Stimulated activated effector memory CD8-positive, alpha-beta T cell treated with anti-CD3 and anti-CD28 coated beads, Interleukin-12 subunit alpha, Interleukin-12 subunit beta, amount 100 ng/mL, for 72 hours (primary cell): ENCODE measurements around the gene PTPRM.

Source experiments
- ATAC-seq: fragments of 150-1000 bp; cut with Tn5 transposase; 2 replicates; pipeline ENCODE4 v1.10.0; 2021
- DNase-seq, 2 donors: peaks; one replicate each; pipeline ENCODE4 v3.0.0; 2021 to 2022; ENCODE audit warnings: low spot score in 2 of 2
- H3K27ac Mint-ChIP-seq: one replicate; pipeline ENCODE4 v1.8.0; 2022; ENCODE audit warnings: mild to moderate bottlenecking, mixed read lengths
- H3K36me3 Mint-ChIP-seq: one replicate; pipeline ENCODE4 v1.8.0; 2022; ENCODE audit warnings: mild to moderate bottlenecking, mixed read lengths
- H3K4me1 Mint-ChIP-seq: one replicate; pipeline ENCODE4 v1.8.0; 2022; ENCODE audit warnings: mixed read lengths
- H3K4me3 Mint-ChIP-seq: one replicate; pipeline ENCODE4 v1.8.0; 2022; ENCODE audit warnings: mild to moderate bottlenecking, mixed read lengths
- H3K9me3 Mint-ChIP-seq: one replicate; pipeline ENCODE4 v1.8.0; 2022; ENCODE audit warnings: mixed read lengths

Gene PTPRM

DNA sequence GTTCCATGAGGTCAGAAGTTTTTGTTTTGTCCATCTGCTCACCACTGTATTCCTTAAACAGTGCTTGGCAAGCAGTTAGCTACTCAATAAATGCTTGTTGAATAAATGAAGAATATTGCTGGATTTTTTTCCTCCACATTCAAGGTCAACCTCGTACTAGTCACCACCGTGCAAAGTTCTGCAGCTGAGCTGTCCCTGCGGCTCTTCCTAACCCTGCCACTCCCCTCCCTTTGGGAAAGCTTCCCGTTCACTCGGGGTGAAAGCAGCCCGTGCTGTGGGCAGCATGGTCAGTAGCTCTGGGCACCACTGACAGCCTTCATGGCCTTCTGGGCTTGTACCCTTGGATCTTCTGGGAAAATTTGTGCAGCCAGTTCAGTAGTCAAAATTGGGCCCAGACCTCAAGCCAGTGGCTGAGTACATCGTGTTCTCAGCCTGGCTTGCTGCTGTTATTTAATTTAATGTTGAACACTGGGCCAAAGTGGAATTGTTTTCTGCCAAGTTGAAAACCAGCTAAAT is 572.8 kb downstream of the PTPRM start:
- H3K4me1 Mint-ChIP-seq: peaks cover 14% of the 10 kb centered on the region
- ATAC-seq: no peak
- H3K36me3 Mint-ChIP-seq: peaks cover 6% of the 10 kb centered on the region
- no peak overlapping the region for H3K4me3 Mint-ChIP-seq
- DNase-seq: no peak
- peaks cover 7% of the 10 kb centered on the region for H3K9me3 Mint-ChIP-seq
- H3K27ac Mint-ChIP-seq: no peak overlapping the region

- no peak overlapping the region for H3K27ac Mint-ChIP-seq
- ATAC-seq (peak; percentile 58), DNase-seq (no peak)
- peaks cover 9% of the 10 kb centered on the region for H3K9me3 Mint-ChIP-seq
- H3K4me1 Mint-ChIP-seq: peaks cover 14% of the 10 kb centered on the region
- no peak overlapping the region for H3K4me3 Mint-ChIP-seq
- peaks cover 6% of the 10 kb centered on the region for H3K36me3 Mint-ChIP-seq
These were observed 573.9 kb downstream of the PTPRM start for GRCh38 chr18:8140841-8141501.

DNA sequence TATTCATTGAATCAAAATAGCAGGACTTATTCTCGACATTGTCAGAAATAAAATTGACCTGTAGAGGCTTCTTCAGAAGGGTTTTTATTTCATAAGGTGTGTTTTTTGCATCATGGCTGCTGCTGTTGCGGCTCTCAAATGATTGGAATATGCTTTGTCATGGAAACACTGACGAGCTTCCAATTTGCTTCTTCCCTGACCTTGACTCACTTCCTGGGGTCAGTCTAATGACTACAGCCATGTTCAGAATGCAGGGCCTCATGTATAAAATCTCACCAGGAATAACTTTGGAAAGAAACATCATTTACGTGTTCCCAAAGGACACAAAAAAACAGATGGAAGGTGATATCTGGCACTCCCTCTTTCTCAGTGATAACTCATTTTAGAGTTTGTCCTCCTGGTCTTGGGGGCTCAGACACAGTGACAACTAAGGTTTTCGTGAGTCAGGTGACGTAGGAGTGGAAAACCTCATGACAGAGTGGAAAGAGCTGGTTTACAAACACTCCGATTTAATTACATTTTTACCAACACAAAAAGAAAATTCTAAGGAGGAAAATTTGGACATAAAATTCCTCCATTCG is 575.1 kb downstream of the PTPRM start:
- no peak overlapping the region for H3K4me3 Mint-ChIP-seq
- H3K9me3 Mint-ChIP-seq: peaks cover 9% of the 10 kb centered on the region
- peaks cover 14% of the 10 kb centered on the region for H3K4me1 Mint-ChIP-seq
- ATAC-seq (no peak), DNase-seq (no peak)
- no peak overlapping the region for H3K27ac Mint-ChIP-seq
- H3K36me3 Mint-ChIP-seq: peaks cover 6% of the 10 kb centered on the region

DNA sequence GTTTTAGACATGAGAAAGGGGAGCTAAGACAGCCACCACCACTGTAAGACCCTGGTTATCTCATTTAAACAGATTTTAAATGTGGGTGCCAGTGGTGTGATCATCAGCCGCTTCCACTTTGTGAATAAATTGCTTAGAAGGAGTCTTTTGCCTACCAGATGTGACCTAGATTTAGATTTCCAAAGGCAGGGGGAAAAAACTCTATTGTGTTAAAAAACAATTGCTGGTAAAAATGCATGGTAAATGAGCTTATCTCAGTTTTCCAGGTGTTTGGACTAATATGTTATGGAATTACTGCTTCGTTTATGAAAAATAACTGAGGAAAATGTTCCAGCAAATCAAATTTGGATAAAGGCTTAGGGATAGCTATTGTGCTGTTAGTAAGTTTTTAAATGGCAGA is 575.8 kb downstream of the PTPRM start:
- H3K4me3 Mint-ChIP-seq: no peak overlapping the region

GRCh38 chr18:8151181-8151580 is 584.1 kb downstream of the PTPRM start:
- Mint-ChIP-seq H3K9me3 (no peaks in the 10 kb centered on the region), H3K4me1 (no peaks in the 10 kb centered on the region), H3K27ac (no peak overlapping the region), H3K36me3 (peaks cover 6% of the 10 kb centered on the region), H3K4me3 (no peak overlapping the region)
- ATAC-seq (no peak), DNase-seq (no peak)

More for the DNA sequence above, 575.8 kb downstream of the PTPRM start:
- ATAC-seq (no peak), DNase-seq (no peak)
- peaks cover 14% of the 10 kb centered on the region for H3K4me1 Mint-ChIP-seq
- peaks cover 6% of the 10 kb centered on the region for H3K36me3 Mint-ChIP-seq
- no peak overlapping the region for H3K27ac Mint-ChIP-seq
- H3K9me3 Mint-ChIP-seq: peaks cover 9% of the 10 kb centered on the region

DNA sequence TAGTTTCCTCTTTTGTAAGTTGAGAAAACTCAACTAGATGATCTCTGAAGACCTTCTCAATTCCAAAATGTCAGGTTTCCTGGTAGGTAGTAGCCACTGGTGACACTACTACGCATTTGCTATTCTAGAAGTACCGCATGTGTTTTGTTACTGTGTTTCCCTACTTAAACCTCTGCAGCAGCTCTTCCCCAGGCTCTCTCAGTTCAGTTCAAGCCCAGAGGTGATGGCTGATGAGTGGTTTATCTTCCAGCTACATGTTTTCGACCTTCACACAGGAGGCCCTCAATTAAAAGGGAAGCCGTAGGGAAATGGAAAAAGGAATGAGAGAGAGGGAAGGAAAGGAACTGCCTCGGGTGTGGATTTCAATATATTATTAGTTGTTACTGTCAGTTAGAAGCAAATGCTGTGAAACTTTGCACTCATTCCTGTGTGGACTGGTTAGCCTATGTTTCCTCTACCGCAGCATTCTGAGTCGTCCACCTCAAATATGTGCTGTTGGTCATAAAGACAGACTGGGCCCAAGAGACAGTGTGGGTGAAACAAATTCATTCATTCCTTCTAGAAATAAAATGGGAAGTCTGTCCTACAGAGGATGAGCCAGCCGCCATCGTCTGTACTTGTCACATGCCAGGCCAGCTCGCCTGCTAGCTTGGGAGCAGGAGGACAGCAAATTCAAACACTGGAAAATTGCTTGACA is 586.9 kb downstream of the PTPRM start:
- Mint-ChIP-seq H3K4me3 (no peak overlapping the region), H3K27ac (no peak overlapping the region), H3K4me1 (no peaks in the 10 kb centered on the region), H3K36me3 (peaks cover 6% of the 10 kb centered on the region), H3K9me3 (peaks cover 4% of the 10 kb centered on the region)
- ATAC-seq (no peak), DNase-seq (no peak)

DNA sequence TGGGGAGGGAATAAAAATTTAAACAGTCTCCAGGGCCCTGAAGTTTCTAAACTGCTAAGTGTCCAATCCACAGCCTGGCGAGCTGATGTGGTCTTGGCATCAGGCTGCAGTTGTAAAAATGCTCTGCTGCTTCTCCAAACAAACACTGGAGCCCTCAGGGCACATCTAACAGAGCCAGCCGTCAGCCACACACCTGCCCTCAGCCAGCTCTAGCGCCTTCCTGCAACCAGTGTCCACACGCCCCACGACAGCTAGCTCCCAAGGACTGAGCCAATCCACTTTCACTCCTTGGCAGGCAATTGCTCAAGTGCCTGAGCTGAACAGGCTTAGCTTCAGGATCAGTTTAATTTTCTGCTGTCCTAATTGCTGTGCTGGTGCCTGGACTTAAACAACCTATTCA is 595.7 kb downstream of the PTPRM start:
- no peaks in the 10 kb centered on the region for H3K4me1 Mint-ChIP-seq
- no peak overlapping the region for H3K4me3 Mint-ChIP-seq
- H3K9me3 Mint-ChIP-seq: peaks cover 6% of the 10 kb centered on the region
- H3K27ac Mint-ChIP-seq: no peak overlapping the region
- ATAC-seq (no peak), DNase-seq (no peak)
- H3K36me3 Mint-ChIP-seq: no peaks in the 10 kb centered on the region

- Mint-ChIP-seq H3K9me3 (peaks cover 2% of the 10 kb centered on the region), H3K4me1 (no peaks in the 10 kb centered on the region), H3K4me3 (no peak overlapping the region), H3K27ac (no peak overlapping the region), H3K36me3 (no peaks in the 10 kb centered on the region)
- no peak for DNase-seq
- ATAC-seq: no peak
These were observed 596.3 kb downstream of the PTPRM start for GRCh38 chr18:8163286-8163959.

GRCh38 chr18:8165095-8165494 is 598.0 kb downstream of the PTPRM start:
- Mint-ChIP-seq H3K4me3 (no peak overlapping the region), H3K27ac (no peak overlapping the region), H3K36me3 (no peaks in the 10 kb centered on the region), H3K4me1 (no peaks in the 10 kb centered on the region), H3K9me3 (peaks cover 2% of the 10 kb centered on the region)
- ATAC-seq: no peak
- no peak for DNase-seq

DNA sequence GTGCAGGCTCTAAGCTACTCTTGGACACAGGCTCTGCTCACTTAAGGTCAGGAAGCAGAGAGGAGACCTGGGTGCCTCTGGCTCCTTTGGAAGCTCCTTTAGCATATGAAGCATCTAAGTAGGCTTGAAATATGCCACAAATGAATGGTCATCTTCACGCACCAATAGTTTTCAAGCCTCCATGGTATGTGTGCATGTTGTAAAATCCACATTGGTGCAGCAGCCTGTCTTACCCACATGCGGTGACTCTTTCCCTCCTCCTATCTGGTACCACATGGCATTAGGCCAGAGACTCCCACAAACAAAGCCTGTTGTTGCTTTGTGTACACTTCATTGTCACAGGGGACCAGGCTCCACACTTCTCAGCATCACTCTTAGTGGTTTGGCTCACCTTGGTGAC is 599.9 kb downstream of the PTPRM start:
- H3K36me3 Mint-ChIP-seq: no peaks in the 10 kb centered on the region
- no peaks in the 10 kb centered on the region for H3K4me1 Mint-ChIP-seq
- no peak overlapping the region for H3K4me3 Mint-ChIP-seq
- peaks cover 2% of the 10 kb centered on the region for H3K9me3 Mint-ChIP-seq
- H3K27ac Mint-ChIP-seq: no peak overlapping the region
- no peak for DNase-seq
- ATAC-seq: peak; percentile 21

DNA sequence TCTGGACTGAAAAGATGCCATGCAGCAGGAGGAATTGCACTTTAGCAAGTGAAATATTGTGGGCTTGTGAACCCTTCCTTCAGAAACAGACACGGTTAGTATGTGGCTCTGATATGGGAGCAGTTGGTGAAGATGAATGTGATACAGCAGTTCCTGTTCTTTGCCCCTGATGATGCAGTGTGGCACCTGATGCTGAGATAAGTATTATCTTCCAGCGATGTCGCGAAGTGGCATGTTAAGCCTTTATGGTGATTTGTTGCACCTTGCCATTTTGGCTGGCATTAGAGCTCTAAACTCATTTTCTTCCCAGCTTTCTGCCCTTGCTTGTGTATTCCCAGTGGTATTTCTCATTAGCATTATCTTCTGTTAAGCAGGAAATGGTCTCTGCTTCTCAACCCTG is 600.6 kb downstream of the PTPRM start:
- ATAC-seq (no peak), DNase-seq (no peak)
- H3K4me1 Mint-ChIP-seq: no peaks in the 10 kb centered on the region
- H3K36me3 Mint-ChIP-seq: no peaks in the 10 kb centered on the region
- H3K4me3 Mint-ChIP-seq: no peak overlapping the region
- peaks cover 2% of the 10 kb centered on the region for H3K9me3 Mint-ChIP-seq
- H3K27ac Mint-ChIP-seq: no peak overlapping the region

GRCh38 chr18:8169722-8170121 is 602.6 kb downstream of the PTPRM start:
- ATAC-seq (no peak), DNase-seq (no peak)
- Mint-ChIP-seq H3K27ac (no peak overlapping the region), H3K4me3 (no peak overlapping the region), H3K36me3 (no peaks in the 10 kb centered on the region), H3K4me1 (no peaks in the 10 kb centered on the region), H3K9me3 (no peaks in the 10 kb centered on the region)

GRCh38 chr18:8174771-8175170 is 607.7 kb downstream of the PTPRM start:
- no peaks in the 10 kb centered on the region for H3K4me1 Mint-ChIP-seq
- H3K36me3 Mint-ChIP-seq: no peaks in the 10 kb centered on the region
- H3K4me3 Mint-ChIP-seq: no peak overlapping the region
- no peak for ATAC-seq
- peaks cover 2% of the 10 kb centered on the region for H3K9me3 Mint-ChIP-seq
- no peak for DNase-seq
- H3K27ac Mint-ChIP-seq: no peak overlapping the region

GRCh38 chr18:8175501-8176061 is 608.5 kb downstream of the PTPRM start:
- no peak overlapping the region for H3K27ac Mint-ChIP-seq
- H3K9me3 Mint-ChIP-seq: peaks cover 4% of the 10 kb centered on the region
- H3K4me3 Mint-ChIP-seq: no peak overlapping the region
- no peak for ATAC-seq
- H3K36me3 Mint-ChIP-seq: no peaks in the 10 kb centered on the region
- no peaks in the 10 kb centered on the region for H3K4me1 Mint-ChIP-seq
- DNase-seq: no peak

DNA sequence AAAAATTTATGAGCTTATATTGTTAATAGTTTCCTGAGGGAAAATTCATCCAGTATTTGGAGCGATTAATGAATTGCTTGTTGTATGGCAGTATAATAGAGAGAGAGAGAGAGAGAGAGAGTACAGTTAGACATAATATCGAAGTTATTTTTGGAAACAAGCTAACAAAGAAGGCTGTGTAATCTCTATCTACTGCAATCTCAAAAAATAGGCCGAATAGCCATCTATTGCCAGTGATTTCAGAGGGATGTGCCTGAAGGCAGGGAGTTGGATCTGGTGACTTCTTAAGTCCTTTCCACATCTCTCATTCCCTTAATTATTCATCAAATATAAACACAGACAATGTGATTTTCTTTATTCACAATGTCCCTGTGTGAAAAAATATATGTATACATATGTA is 609.0 kb downstream of the PTPRM start:
- Mint-ChIP-seq H3K36me3 (no peaks in the 10 kb centered on the region), H3K27ac (no peak overlapping the region), H3K4me1 (no peaks in the 10 kb centered on the region), H3K4me3 (no peak overlapping the region), H3K9me3 (peaks cover 4% of the 10 kb centered on the region)
- DNase-seq: no peak
- no peak for ATAC-seq
